CD4-positive, alpha-beta T cell treated with Interleukin-15 for 1 hour (primary cell): ENCODE data around the gene FFAR3.
"Not testable (repeated sequence)": the region's sequence is repeated elsewhere in the genome, so short reads cannot be mapped to it uniquely, and the experiment has no call there.

Experiments
- DNase-seq: peaks from one replicate; pipeline ENCODE4 v3.0.0-alpha.2; 2020

Gene FFAR3

DNA sequence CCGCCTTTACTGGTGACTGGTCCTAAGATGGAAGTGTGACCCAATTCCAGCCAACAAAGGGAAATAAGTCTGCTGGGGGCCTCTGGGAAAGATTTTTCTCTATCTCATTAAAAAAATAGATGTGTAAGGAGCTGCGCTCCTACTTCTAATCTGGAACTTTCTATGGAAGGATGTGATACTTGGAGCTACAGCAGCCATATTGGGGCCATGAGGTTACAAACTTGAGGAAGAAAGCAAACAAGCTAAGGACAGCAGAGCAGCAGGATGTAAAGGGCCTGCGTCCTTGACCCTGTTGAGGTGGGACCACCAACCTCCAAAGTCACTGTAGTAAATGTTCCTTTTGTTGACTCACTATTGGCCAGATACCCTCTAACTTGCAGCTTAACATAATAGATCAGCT is 20.1 kb downstream of the FFAR3 start:
- DNase-seq, result no peak

DNA sequence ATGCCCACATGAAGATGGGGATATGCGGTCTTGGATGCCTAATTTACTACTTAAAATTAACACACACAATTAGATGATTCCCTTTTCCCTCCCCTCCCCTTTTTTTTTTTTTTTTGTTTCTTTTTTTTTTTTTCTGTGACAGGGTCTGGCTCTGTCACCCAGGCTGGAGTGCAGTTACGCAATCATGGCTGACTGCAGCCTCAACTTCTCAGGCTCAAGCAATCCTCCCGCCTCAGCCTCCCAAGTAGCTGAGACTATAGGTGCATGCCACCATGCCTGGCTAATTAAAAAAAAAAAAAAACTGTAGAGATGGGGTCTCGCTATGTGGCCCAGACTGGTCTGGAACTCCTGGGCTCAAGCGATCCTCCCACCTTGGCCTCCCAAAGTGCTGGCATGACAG is 21.3 kb downstream of the FFAR3 start:
- DNase-seq, result not testable (repeated sequence)

DNA sequence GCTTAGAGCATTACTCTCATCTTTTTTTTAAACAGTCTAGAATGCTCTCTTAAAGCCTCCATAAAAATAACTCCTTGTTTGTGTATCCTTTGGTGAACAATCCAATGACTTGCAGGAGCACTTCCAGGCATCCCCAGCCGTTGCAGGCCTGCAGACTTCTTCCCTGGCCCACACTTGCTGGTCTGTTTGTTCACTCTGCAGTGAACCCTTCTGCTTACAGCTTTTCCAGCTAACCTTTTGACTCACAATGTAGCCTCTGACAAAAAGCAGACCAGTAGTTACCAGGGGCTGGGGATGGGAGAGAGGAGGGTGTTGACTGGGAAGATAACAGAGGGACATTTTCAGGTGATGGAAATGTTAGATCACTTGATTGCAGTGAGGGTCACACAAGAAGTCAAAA is 21.7 kb downstream of the FFAR3 start:
- DNase-seq, result no peak

DNA sequence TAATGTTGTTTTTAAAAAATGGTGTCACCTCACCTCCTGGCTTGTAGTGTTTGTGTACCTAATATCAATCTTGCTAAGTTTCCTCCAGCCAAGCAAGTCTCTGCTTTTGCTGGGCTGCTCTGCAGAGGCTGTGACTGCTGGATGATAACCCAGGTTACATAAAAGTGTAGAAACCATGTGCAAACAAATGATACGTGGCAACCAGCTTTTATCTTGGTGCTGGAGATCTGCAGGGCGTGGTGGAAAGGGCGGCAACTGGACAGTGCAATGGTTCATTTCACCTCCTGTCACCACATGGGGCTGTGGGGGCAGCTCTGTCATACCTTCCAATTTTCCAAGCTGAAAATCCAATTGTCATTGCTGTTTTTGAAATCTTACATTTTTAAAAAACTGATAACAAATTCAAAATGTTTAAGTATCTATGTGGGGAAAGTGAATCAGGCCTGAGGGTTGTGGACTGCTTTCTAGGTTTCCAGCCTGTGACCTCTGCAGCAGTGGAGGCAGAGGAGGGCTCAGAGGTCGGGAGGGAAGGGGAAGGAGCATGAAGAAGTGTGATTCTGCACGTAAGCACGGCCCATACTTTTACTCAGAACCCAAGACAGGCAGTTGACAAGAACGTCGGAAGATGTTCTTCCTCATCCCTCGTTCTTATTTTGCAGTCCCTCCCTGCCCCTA is 22.3 kb downstream of the FFAR3 start:
- DNase-seq, result no peak

DNA sequence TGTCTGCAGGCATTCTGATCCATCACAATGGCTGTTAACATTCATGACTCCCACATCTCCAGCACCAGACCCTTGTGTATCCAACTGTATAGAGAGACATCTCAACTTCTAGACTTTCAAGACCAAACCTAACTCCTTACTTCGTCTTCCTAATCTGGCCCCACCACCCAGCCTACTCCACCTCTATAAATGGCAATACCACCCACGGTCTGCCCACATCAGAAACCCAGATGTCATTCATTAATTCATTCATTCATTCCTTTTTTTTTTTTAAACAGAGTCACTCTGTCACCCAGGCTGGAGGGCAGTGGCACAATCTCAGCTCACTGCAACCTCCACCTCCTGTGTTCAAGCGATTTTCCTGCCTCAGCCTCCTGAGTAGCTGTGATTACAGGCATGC is 23.1 kb downstream of the FFAR3 start:
- DNase-seq, result no peak

- DNase-seq, result no peak
Measured at GRCh38 chr19:35381926-35382325, 23.7 kb downstream of the FFAR3 start.

- no peak for DNase-seq
Measured at GRCh38 chr19:35383536-35383935, 25.3 kb downstream of the FFAR3 start.

GRCh38 chr19:35388277-35389054 is 30.2 kb downstream of the FFAR3 start:
- no peak for DNase-seq

- no peak for DNase-seq
Measured at GRCh38 chr19:35389192-35389861, 31.1 kb downstream of the FFAR3 start.

GRCh38 chr19:35392742-35393715 is 34.8 kb downstream of the FFAR3 start:
- DNase-seq, result no peak

DNA sequence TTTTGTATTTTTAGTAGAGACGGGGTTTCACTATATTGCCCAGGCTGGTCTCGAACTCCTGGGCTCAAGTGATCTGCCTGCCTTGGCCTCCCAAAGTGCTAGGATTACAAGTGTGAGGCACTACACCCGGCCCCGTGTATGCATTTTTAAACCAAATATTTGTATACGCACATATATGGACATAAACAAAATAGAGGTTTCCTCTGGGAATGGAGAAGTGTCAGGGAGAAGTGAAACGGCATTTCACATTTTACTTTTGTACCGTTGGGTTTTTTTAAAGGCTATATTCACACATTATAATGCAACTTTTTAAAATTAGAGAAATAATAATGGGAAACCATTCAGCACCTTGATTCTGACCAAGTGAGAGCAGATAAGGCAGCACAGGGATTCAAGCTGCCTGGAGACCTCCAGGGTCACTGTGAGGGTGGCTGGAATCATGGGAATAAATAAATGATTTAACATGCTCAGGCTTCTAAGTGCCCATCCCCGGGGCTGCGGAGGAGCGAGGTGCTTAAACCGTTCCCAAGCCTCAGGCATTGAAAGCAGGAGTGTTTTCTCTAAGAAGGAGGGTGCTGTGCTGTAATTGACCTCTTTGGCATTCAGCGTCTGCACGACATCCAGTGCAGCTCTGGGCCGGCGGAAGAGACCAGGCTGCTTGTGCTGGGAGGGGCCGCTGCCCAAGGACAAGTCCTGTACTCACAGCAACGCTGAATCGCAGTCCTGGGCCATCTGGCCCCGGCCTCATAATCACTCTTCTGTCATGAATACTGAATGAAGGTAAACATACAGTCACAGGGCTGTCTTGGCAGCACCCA is 37.3 kb downstream of the FFAR3 start:
- DNase-seq, result no peak

- no peak for DNase-seq
Measured at GRCh38 chr19:35396240-35396885, 38.1 kb downstream of the FFAR3 start.

DNA sequence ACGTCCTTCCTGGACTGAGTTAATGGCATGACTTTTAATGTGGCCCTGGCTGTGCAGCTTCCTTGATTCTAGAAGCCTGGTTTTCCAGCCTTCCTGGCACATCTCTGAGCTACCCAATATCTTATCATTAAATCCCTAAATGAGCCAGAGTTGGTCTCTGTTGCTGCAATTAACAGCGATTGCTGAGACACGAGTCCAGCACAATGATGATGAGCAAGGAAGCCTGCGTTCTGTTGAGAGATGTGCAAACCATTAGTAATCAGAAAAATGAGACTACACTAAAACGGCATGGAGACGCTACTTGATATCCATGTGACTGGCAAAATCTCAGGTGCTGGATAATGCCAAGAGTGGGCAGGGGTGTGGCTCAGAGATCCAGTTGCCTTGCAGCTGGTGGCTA is 38.8 kb downstream of the FFAR3 start:
- DNase-seq, result no peak

DNA sequence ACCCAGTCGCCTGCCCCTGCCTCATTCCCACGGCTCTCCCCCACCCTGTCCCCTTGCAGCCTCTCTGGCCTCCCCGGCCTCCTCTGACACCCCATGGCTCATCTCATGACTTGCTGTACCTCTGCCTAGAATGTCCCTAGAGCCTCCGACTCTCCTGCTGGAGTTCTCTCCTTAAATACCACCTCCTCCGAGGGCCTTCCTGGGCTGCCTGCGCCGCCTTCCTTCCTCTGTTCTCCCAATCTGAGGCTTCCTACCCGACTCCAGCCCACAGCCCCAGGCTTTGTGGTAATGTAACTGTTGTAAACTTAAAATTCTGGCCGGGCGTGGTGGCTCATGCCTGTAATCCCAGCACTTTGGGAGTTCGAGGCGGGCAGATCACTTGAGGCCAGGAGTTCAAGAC is 40.3 kb downstream of the FFAR3 start:
- DNase-seq, result no peak

- no peak for DNase-seq
Measured at GRCh38 chr19:35399231-35399630, 41.0 kb downstream of the FFAR3 start.

DNA sequence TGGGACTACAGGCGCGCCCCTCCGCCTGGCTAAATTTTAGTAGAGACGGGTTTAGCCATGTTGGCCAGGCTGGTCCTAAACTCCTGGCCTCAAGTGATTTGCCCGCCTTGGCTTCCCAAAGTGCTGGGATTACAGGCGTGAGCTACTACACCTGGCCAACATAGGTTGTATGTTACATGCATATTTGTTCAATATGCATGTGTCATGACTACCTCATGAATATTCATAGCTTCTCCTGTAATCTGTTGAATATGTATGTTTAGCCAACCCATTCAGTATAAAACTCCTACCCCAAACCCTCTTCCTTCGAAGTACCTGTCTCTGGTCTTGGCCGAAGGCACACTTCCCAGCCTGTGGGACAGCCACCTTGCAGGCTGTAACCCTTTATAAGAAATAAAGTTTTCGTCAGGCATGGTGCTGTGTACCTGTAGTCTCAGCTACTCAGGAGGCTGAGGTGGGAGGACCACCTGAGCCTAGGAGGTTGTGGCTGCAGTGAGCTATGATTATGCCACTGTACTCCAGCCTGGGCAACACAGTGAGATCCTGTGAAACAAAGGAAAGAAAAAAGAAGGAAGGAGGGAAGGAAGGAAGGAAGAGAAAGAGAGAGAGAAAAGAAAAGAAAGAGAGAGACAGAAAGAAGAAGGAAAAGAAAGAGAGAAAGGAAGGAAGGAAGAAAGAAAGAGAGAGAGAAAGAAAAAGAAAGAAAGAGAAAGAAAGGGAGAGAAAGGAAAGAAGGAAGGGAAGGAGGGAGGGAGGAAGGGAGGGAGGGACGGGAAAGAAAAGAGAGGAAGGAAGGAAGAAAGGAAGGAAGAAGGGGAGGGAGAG is 41.9 kb downstream of the FFAR3 start:
- no peak for DNase-seq

DNA sequence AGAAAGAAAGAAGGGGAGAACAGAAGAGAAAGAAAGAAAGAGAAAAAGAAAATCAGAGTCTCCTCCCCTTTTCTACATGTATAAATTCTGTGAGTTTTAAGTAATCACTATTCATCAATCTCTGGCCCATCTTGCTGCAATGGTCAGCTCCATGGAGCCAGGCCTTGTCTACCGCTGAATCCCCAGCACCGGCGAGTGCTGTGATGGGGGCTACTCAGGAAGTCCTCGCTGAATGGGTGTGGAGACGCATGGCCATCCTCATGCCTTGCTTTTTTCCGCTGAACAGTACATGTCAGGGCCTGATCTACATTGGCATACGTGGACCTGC is 42.5 kb downstream of the FFAR3 start:
- DNase-seq, result no peak

DNA sequence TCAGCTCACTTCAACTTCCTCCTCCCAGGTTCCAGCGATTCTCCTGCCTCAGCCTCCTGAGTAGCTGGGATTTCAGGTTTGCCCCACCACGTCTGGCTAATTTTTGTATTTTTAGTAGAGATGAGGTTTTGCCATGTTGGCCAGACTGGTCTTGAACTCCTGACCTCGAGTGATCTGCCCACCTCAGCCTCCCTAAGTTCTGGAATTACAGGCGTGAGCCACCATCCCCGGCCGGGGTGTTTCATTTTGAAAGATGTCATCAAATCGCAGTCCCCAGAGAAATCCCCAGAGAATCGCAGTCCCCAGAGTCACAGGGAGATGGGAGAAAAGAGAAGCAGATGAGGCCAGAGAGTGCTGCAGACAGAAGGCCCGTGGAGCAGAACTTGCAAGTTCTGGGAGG is 43.2 kb downstream of the FFAR3 start:
- not testable (repeated sequence) for DNase-seq

- no peak for DNase-seq
Measured at GRCh38 chr19:35403116-35403760, 45.0 kb downstream of the FFAR3 start.
